Measurements from ENCODE around the gene MAOB.

Gene MAOB

GRCh38 chrX:43861750-43862149 lies 20.5 kb downstream of the MAOB start:
- no peak for DNase-seq (ENCODE audit: low read depth in 1 of 2, low spot score in 1 of 2)

- no peak for DNase-seq (ENCODE audit: low read depth in 1 of 2, low spot score in 1 of 2)
These were observed 21.4 kb downstream of the MAOB start for GRCh38 chrX:43860646-43861370.

GRCh38 chrX:43853225-43853828 lies 28.9 kb downstream of the MAOB start:
- DNase-seq (ENCODE audit: low read depth in 1 of 2, low spot score in 1 of 2) = no peak

GRCh38 chrX:43850629-43851028 lies 31.6 kb downstream of the MAOB start:
- no peak for DNase-seq (ENCODE audit: low read depth in 1 of 2, low spot score in 1 of 2)

GRCh38 chrX:43849173-43849572 lies 33.1 kb downstream of the MAOB start:
- no peak for DNase-seq (ENCODE audit: low read depth in 1 of 2, low spot score in 1 of 2)

- no peak for DNase-seq (ENCODE audit: low read depth in 1 of 2, low spot score in 1 of 2)
These were observed 34.9 kb downstream of the MAOB start for GRCh38 chrX:43847352-43847751.

- DNase-seq (ENCODE audit: low read depth in 1 of 2, low spot score in 1 of 2) = no peak
These were observed 35.7 kb downstream of the MAOB start for GRCh38 chrX:43846558-43846957.

- no peak for DNase-seq (ENCODE audit: low read depth in 1 of 2, low spot score in 1 of 2)
These were observed 36.5 kb downstream of the MAOB start for GRCh38 chrX:43845776-43846175.

- DNase-seq (ENCODE audit: low read depth in 1 of 2, low spot score in 1 of 2) = no peak
These were observed 42.0 kb downstream of the MAOB start for GRCh38 chrX:43840265-43840664.

GRCh38 chrX:43836435-43837184 lies 45.6 kb downstream of the MAOB start:
- DNase-seq (ENCODE audit: low read depth in 1 of 2, low spot score in 1 of 2) = no peak

- no peak for DNase-seq (ENCODE audit: low read depth in 1 of 2, low spot score in 1 of 2)
These were observed 46.7 kb downstream of the MAOB start for GRCh38 chrX:43835559-43835958.

GRCh38 chrX:43827791-43828190 lies 54.5 kb downstream of the MAOB start:
- no peak for DNase-seq (ENCODE audit: low read depth in 1 of 2, low spot score in 1 of 2)

GRCh38 chrX:43822014-43822413 lies 60.2 kb downstream of the MAOB start:
- no peak for DNase-seq (ENCODE audit: low read depth in 1 of 2, low spot score in 1 of 2)

- DNase-seq (ENCODE audit: low read depth in 1 of 2, low spot score in 1 of 2) = no peak
These were observed 64.8 kb downstream of the MAOB start for GRCh38 chrX:43817444-43817843.

- DNase-seq (ENCODE audit: low read depth in 1 of 2, low spot score in 1 of 2) = no peak
These were observed 67.0 kb downstream of the MAOB start for GRCh38 chrX:43815209-43815608.

- no peak for DNase-seq (ENCODE audit: low read depth in 1 of 2, low spot score in 1 of 2)
These were observed 68.4 kb downstream of the MAOB start for GRCh38 chrX:43813898-43814297.

GRCh38 chrX:43813319-43813718 lies 68.9 kb downstream of the MAOB start:
- no peak for DNase-seq (ENCODE audit: low read depth in 1 of 2, low spot score in 1 of 2)

- DNase-seq (ENCODE audit: low read depth in 1 of 2, low spot score in 1 of 2) = no peak
These were observed 72.8 kb downstream of the MAOB start for GRCh38 chrX:43809463-43809862.

GRCh38 chrX:43808231-43808630 lies 74.0 kb downstream of the MAOB start:
- DNase-seq (ENCODE audit: low read depth in 1 of 2, low spot score in 1 of 2) = no peak

- DNase-seq (ENCODE audit: low read depth in 1 of 2, low spot score in 1 of 2) = no peak
These were observed 76.7 kb downstream of the MAOB start for GRCh38 chrX:43805579-43805978.

- no peak for DNase-seq (ENCODE audit: low read depth in 1 of 2, low spot score in 1 of 2)
These were observed 78.2 kb downstream of the MAOB start for GRCh38 chrX:43804021-43804420.

- DNase-seq (ENCODE audit: low read depth in 1 of 2, low spot score in 1 of 2) = no peak
These were observed 96.2 kb downstream of the MAOB start for GRCh38 chrX:43785930-43786591.

Data from activated T-helper 1 cell treated with anti-CD3 and anti-CD28 coated beads, Interleukin-2, amount 50 U/mL, for 16 hours (primary cell).